HUES6 (cell line): ENCODE measurements around the gene ZC3H12A.

Experiments used
- H3K27ac ChIP-seq: 2 replicates; pipeline ENCODE4 v1.7.0; 2013; ENCODE audit warnings: low read depth, mild to moderate bottlenecking, low read length, inconsistent platforms
- H3K27me3 ChIP-seq: 2 replicates; pipeline ENCODE4 v1.6.1; 2013; ENCODE audit warnings: low read length; ENCODE audit not compliant: control insufficient read depth, insufficient read depth
- H3K36me3 ChIP-seq: 2 replicates; pipeline ENCODE4 v1.6.1; 2013; ENCODE audit warnings: low read length; ENCODE audit not compliant: control insufficient read depth, insufficient read depth
- H3K4me1 ChIP-seq: 2 replicates; pipeline ENCODE4 v1.6.1; 2013; ENCODE audit warnings: low read length; ENCODE audit not compliant: control insufficient read depth, insufficient read depth
- H3K4me3 ChIP-seq: 2 replicates; pipeline ENCODE4 v1.5.1; 2013; ENCODE audit warnings: low read depth, low read length
- H3K9ac ChIP-seq: one replicate; pipeline ENCODE4 v1.6.1; 2013; ENCODE audit warnings: mild to moderate bottlenecking, low read length
- H3K9me3 ChIP-seq: 2 replicates; pipeline ENCODE4 v1.6.1; 2013; ENCODE audit warnings: low read depth, low read length; ENCODE audit not compliant: control insufficient read depth, insufficient read depth

ZC3H12A gene

GRCh38 chr1:37479255-37480124 is 5.1 kb downstream of the ZC3H12A start:
- no peak overlapping the region for H3K4me3 ChIP-seq
- no peaks in the 10 kb centered on the region for H3K9me3 ChIP-seq
- peaks cover 77% of the 10 kb centered on the region for H3K36me3 ChIP-seq
- H3K27me3 ChIP-seq = no peaks in the 10 kb centered on the region
- peak overlapping the region; percentile 58; the same call in 1 of the 2 replicates for H3K27ac ChIP-seq
- H3K4me1 ChIP-seq = peaks cover 49% of the 10 kb centered on the region
- peak overlapping the region; percentile 18 for H3K9ac ChIP-seq

- no peak overlapping the region for H3K9ac ChIP-seq
- H3K36me3 ChIP-seq = peaks cover 81% of the 10 kb centered on the region
- 0 out of 2 replicates have a peak overlapping the region, but pooled peaks have one; percentile 58 for H3K27ac ChIP-seq
- H3K4me3 ChIP-seq = no peak overlapping the region
- peaks cover 46% of the 10 kb centered on the region for H3K4me1 ChIP-seq
- no peaks in the 10 kb centered on the region for H3K27me3 ChIP-seq
- H3K9me3 ChIP-seq = no peaks in the 10 kb centered on the region
Observed at GRCh38 chr1:37480125-37480466, 5.7 kb downstream of the ZC3H12A start.

- Histone ChIP-seq H3K27ac (no peak overlapping the region), H3K36me3 (peaks cover 78% of the 10 kb centered on the region), H3K4me3 (no peak overlapping the region), H3K4me1 (peaks cover 40% of the 10 kb centered on the region), H3K9me3 (no peaks in the 10 kb centered on the region), H3K9ac (no peak overlapping the region), H3K27me3 (no peaks in the 10 kb centered on the region)
Observed at GRCh38 chr1:37480581-37481288, 6.4 kb downstream of the ZC3H12A start.

GRCh38 chr1:37481289-37482003 is 7.1 kb downstream of the ZC3H12A start:
- H3K9ac ChIP-seq = no peak overlapping the region
- peaks cover 33% of the 10 kb centered on the region for H3K4me1 ChIP-seq
- peaks cover 72% of the 10 kb centered on the region for H3K36me3 ChIP-seq
- H3K4me3 ChIP-seq = no peak overlapping the region
- no peaks in the 10 kb centered on the region for H3K27me3 ChIP-seq
- H3K9me3 ChIP-seq = no peaks in the 10 kb centered on the region
- H3K27ac ChIP-seq = no peak overlapping the region

GRCh38 chr1:37482004-37482785 is 7.8 kb downstream of the ZC3H12A start:
- H3K4me3 ChIP-seq = no peak overlapping the region
- peaks cover 72% of the 10 kb centered on the region for H3K36me3 ChIP-seq
- H3K27ac ChIP-seq = no peak overlapping the region
- no peak overlapping the region for H3K9ac ChIP-seq
- H3K27me3 ChIP-seq = no peaks in the 10 kb centered on the region
- peaks cover 27% of the 10 kb centered on the region for H3K4me1 ChIP-seq
- no peaks in the 10 kb centered on the region for H3K9me3 ChIP-seq

- Histone ChIP-seq H3K9me3 (no peaks in the 10 kb centered on the region), H3K36me3 (peaks cover 67% of the 10 kb centered on the region), H3K27ac (no peak overlapping the region), H3K4me1 (peaks cover 19% of the 10 kb centered on the region), H3K4me3 (no peak overlapping the region), H3K27me3 (no peaks in the 10 kb centered on the region), H3K9ac (no peak overlapping the region)
Observed at GRCh38 chr1:37482796-37483744, 8.7 kb downstream of the ZC3H12A start.

- Histone ChIP-seq H3K4me1 (peaks cover 12% of the 10 kb centered on the region), H3K36me3 (peaks cover 60% of the 10 kb centered on the region), H3K9me3 (no peaks in the 10 kb centered on the region), H3K27ac (no peak overlapping the region), H3K9ac (no peak overlapping the region), H3K4me3 (no peak overlapping the region), H3K27me3 (no peaks in the 10 kb centered on the region)
Observed at GRCh38 chr1:37483785-37484184, 9.4 kb downstream of the ZC3H12A start.

GRCh38 chr1:37484325-37485051 is 10.1 kb downstream of the ZC3H12A start:
- no peaks in the 10 kb centered on the region for H3K27me3 ChIP-seq
- no peak overlapping the region for H3K27ac ChIP-seq
- H3K9me3 ChIP-seq = no peaks in the 10 kb centered on the region
- H3K36me3 ChIP-seq = peaks cover 54% of the 10 kb centered on the region
- H3K4me3 ChIP-seq = no peak overlapping the region
- H3K9ac ChIP-seq = no peak overlapping the region
- peaks cover 6% of the 10 kb centered on the region for H3K4me1 ChIP-seq

GRCh38 chr1:37485902-37486679 is 11.7 kb downstream of the ZC3H12A start:
- Histone ChIP-seq H3K27me3 (no peaks in the 10 kb centered on the region), H3K9me3 (no peaks in the 10 kb centered on the region), H3K4me3 (no peak overlapping the region), H3K9ac (no peak overlapping the region), H3K36me3 (peaks cover 47% of the 10 kb centered on the region), H3K4me1 (peaks cover 3% of the 10 kb centered on the region), H3K27ac (no peak overlapping the region)
